Astrocyte (in vitro differentiated cells and primary cell): ENCODE data around the gene HS3ST3A1. TPM values are rescaled to one million over a fixed set of nuclear protein-coding genes. Genes with fewer than 3 reads are reported as not detected.

Experiments used
- DNase-seq: peaks from one replicate; pipeline ENCODE4 v3.0.0-alpha.2; 2010; ENCODE audit warnings: low read depth
- FAIRE-seq: peaks from 2 replicates; lab custom pipeline; 2011; peaks lifted over from hg19 to GRCh38; lab: Jason Lieb, UNC
- H2AFZ ChIP-seq: 2 replicates; pipeline ENCODE4 v1.6.0; 2012; ENCODE audit warnings: low read depth, low read length, inconsistent platforms
- H3K27ac ChIP-seq: 2 replicates; pipeline ENCODE4 v1.5.1; 2011; ENCODE audit warnings: low read depth, low read length, inconsistent platforms
- H3K27me3 ChIP-seq: 2 replicates; pipeline ENCODE4 v1.6.0; 2011; ENCODE audit warnings: low read length, inconsistent platforms; ENCODE audit not compliant: insufficient read depth
- H3K36me3 ChIP-seq: 2 replicates; pipeline ENCODE4 v1.5.1; 2011; ENCODE audit warnings: low read length, inconsistent platforms; ENCODE audit not compliant: insufficient read depth
- H3K4me1 ChIP-seq: 2 replicates; pipeline ENCODE4 v1.5.1; 2011; ENCODE audit warnings: low read length, inconsistent platforms; ENCODE audit not compliant: insufficient read depth
- H3K4me2 ChIP-seq: 2 replicates; pipeline ENCODE4 v1.6.0; 2012; ENCODE audit warnings: low read length, inconsistent platforms
- H3K4me3 ChIP-seq: 2 replicates; pipeline ENCODE4 v1.5.1; 2011; ENCODE audit warnings: low read depth, mild to moderate bottlenecking, low read length, inconsistent platforms; ENCODE audit not compliant: insufficient read depth
- H3K79me2 ChIP-seq: 2 replicates; pipeline ENCODE4 v1.6.0; 2012; ENCODE audit warnings: mild to moderate bottlenecking, low read length, inconsistent platforms; ENCODE audit not compliant: insufficient read depth
- H3K9ac ChIP-seq: 2 replicates; pipeline ENCODE4 v1.6.0; 2012; ENCODE audit warnings: mild to moderate bottlenecking, low read length, inconsistent platforms
- H3K9me3 ChIP-seq: 2 replicates; pipeline ENCODE4 v1.5.1; 2012; ENCODE audit warnings: low read depth, mild to moderate bottlenecking, low read length, inconsistent platforms; ENCODE audit not compliant: insufficient read depth
- H4K20me1 ChIP-seq: 2 replicates; pipeline ENCODE4 v1.6.0; 2012; ENCODE audit warnings: low read length, inconsistent platforms; ENCODE audit not compliant: insufficient read depth
- H3K27ac Mint-ChIP-seq: one replicate; pipeline ENCODE4 v1.8.0; 2021; ENCODE audit warnings: mild to moderate bottlenecking, mixed read lengths; ENCODE audit not compliant: unreplicated experiment
- H3K27me3 Mint-ChIP-seq: one replicate; pipeline ENCODE4 v1.8.0; 2021; ENCODE audit warnings: low read depth, mixed read lengths; ENCODE audit not compliant: unreplicated experiment
- H3K36me3 Mint-ChIP-seq: one replicate; pipeline ENCODE4 v1.8.0; 2021; ENCODE audit warnings: low read depth, mixed read lengths; ENCODE audit not compliant: unreplicated experiment
- H3K4me1 Mint-ChIP-seq: one replicate; pipeline ENCODE4 v1.8.0; 2021; ENCODE audit warnings: low read depth, mixed read lengths; ENCODE audit not compliant: unreplicated experiment
- H3K4me3 Mint-ChIP-seq: one replicate; pipeline ENCODE4 v1.8.0; 2021; ENCODE audit warnings: mild to moderate bottlenecking, moderate library complexity, mixed read lengths; ENCODE audit not compliant: unreplicated experiment
- H3K9me3 Mint-ChIP-seq: one replicate; pipeline ENCODE4 v1.8.0; 2021; ENCODE audit warnings: mild to moderate bottlenecking, mixed read lengths; ENCODE audit not compliant: unreplicated experiment
- CTCF ChIP-seq: IDR thresholded peaks from 2 replicates; pipeline ENCODE4 v1.5.1; 2011; ENCODE audit warnings: low read depth, mild to moderate bottlenecking, inconsistent platforms, low read length, moderate library complexity; ENCODE audit not compliant: insufficient read depth
- EZH2 ChIP-seq: IDR thresholded peaks from 2 replicates; pipeline ENCODE4 v1.6.1; 2012; ENCODE audit warnings: mild to moderate bottlenecking, low read length, inconsistent platforms; ENCODE audit not compliant: insufficient read depth
- total RNA-seq: library from RNA; stranded (reverse); gene quantifications from 2 replicates; pipeline ENCODE4 v1.2.1, GENCODE V29; 2021

HS3ST3A1 gene
- total RNA-seq, 1 donor from 2014 or later: 7.6 TPM

GRCh38 chr17:13575922-13576419 lies 25.8 kb downstream of the HS3ST3A1 start:
- FAIRE-seq (no peak), DNase-seq (peak; percentile 70)
- H3K4me3 ChIP-seq: no peak overlapping the region
- H3K4me2 ChIP-seq: peak overlapping the region; percentile 23
- peaks cover 15% of the 10 kb centered on the region for H3K4me1 ChIP-seq
- no peaks in the 10 kb centered on the region for H3K36me3 ChIP-seq
- no peaks in the 10 kb centered on the region for H3K9me3 ChIP-seq
- H2AFZ ChIP-seq: no peak overlapping the region
- peaks cover 8% of the 10 kb centered on the region for H4K20me1 ChIP-seq
- Mint-ChIP-seq H3K4me3 (no peak overlapping the region), H3K9me3 (no peaks in the 10 kb centered on the region), H3K27me3 (no peaks in the 10 kb centered on the region), H3K36me3 (peaks cover 7% of the 10 kb centered on the region), H3K27ac (no peak overlapping the region), H3K4me1 (peaks cover 11% of the 10 kb centered on the region)
- no peak overlapping the region for H3K27ac ChIP-seq
- H3K79me2 ChIP-seq: peaks cover 91% of the 10 kb centered on the region
- H3K27me3 ChIP-seq: no peaks in the 10 kb centered on the region
- no peak overlapping the region for H3K9ac ChIP-seq
- no peak for TF ChIP-seq CTCF
- TF ChIP-seq EZH2: no peak

GRCh38 chr17:13575466-13575865 lies 26.3 kb downstream of the HS3ST3A1 start:
- Histone ChIP-seq H3K27me3 (no peaks in the 10 kb centered on the region), H3K4me2 (peak overlapping the region; percentile 23), H3K79me2 (peaks cover 91% of the 10 kb centered on the region), H3K9me3 (no peaks in the 10 kb centered on the region), H3K4me1 (peaks cover 15% of the 10 kb centered on the region), H3K4me3 (no peak overlapping the region), H4K20me1 (peaks cover 8% of the 10 kb centered on the region), H3K9ac (no peak overlapping the region), H3K36me3 (no peaks in the 10 kb centered on the region), H3K27ac (no peak overlapping the region), H2AFZ (no peak overlapping the region)
- FAIRE-seq: no peak
- peaks cover 7% of the 10 kb centered on the region for H3K36me3 Mint-ChIP-seq
- no peak overlapping the region for H3K27ac Mint-ChIP-seq
- peaks cover 12% of the 10 kb centered on the region for H3K4me1 Mint-ChIP-seq
- no peaks in the 10 kb centered on the region for H3K27me3 Mint-ChIP-seq
- no peak overlapping the region for H3K4me3 Mint-ChIP-seq
- H3K9me3 Mint-ChIP-seq: no peaks in the 10 kb centered on the region
- DNase-seq: no peak
- TF ChIP-seq CTCF (no peak), EZH2 (no peak)

GRCh38 chr17:13572581-13572980 lies 29.1 kb downstream of the HS3ST3A1 start:
- Histone ChIP-seq H3K4me3 (no peak overlapping the region), H3K9ac (no peak overlapping the region), H3K27ac (no peak overlapping the region), H3K9me3 (peaks cover 2% of the 10 kb centered on the region), H3K36me3 (peaks cover 2% of the 10 kb centered on the region), H2AFZ (no peak overlapping the region), H3K79me2 (peaks cover 90% of the 10 kb centered on the region), H3K4me1 (peaks cover 33% of the 10 kb centered on the region), H3K27me3 (no peaks in the 10 kb centered on the region), H4K20me1 (peaks cover 8% of the 10 kb centered on the region), H3K4me2 (no peak overlapping the region)
- Mint-ChIP-seq H3K27me3 (no peaks in the 10 kb centered on the region), H3K4me3 (no peak overlapping the region), H3K27ac (no peak overlapping the region), H3K9me3 (peaks cover 3% of the 10 kb centered on the region), H3K4me1 (peaks cover 37% of the 10 kb centered on the region), H3K36me3 (peaks cover 10% of the 10 kb centered on the region)
- DNase-seq (no peak), FAIRE-seq (no peak)
- TF ChIP-seq EZH2: no peak
- no peak for TF ChIP-seq CTCF
